ENCODE measurements around the gene AUH. TPM values are rescaled to one million over a fixed set of nuclear protein-coding genes. Genes with fewer than 3 reads are reported as not detected.

Gene AUH
- total RNA-seq, 1 experiment from 2014 or later: 21.7 TPM

DNA sequence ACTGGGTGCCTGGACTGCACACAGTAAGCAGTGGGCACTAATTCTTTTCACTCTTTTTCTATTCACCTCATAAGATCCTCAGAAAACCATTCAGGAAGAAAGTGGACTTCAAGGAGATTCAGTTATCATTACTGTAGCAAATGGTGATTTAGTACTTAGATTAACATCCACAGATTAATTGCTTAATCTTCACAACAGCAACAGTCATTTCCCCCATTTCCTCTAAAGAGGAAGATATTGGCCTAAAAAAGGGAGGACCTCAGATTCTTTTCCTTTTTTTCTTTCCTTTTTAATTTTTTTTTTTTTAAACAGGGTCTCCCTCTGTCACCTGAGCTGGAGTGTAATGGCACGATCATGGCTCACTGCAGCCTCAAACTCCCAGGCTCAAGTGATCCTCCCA lies 64.4 kb downstream of the AUH start:
- Histone ChIP-seq H4K8ac (replicated peaks; ENCODE audit: insufficient read length, low read depth, low read length) (no peak overlapping the region), H4K5ac (ENCODE audit: insufficient read length, low read depth, low read length) (no peak overlapping the region), H2BK20ac (ENCODE audit: low read depth, low read length, poor library complexity, severe bottlenecking) (no peak overlapping the region), H4K20me1 (ENCODE audit: control insufficient read depth, insufficient read depth, insufficient read length) (no peaks in the 10 kb centered on the region), H2BK12ac (ENCODE audit: insufficient read length, low read depth, low read length) (no peak overlapping the region), H3K9me3 (ENCODE audit: control insufficient read depth, low read depth, low read length) (no peaks in the 10 kb centered on the region), H3K4me1 (ENCODE audit: insufficient read depth, low read length) (no peaks in the 10 kb centered on the region), H2AFZ (ENCODE audit: low read length) (no peak overlapping the region), H3K27me3 (ENCODE audit: insufficient read depth, low read length) (no peaks in the 10 kb centered on the region), H2BK5ac (ENCODE audit: insufficient read length, low read length) (no peak overlapping the region), H3K23ac (ENCODE audit: insufficient read length, low read depth, low read length) (no peak overlapping the region), H3T11ph (ENCODE audit: low read length) (no peak overlapping the region), H3K4me2 (ENCODE audit: insufficient read depth, insufficient read length, low read length) (no peak overlapping the region), H2AK5ac (ENCODE audit: insufficient read length, low read length) (no peak overlapping the region), H3K18ac (ENCODE audit: insufficient read length, low read depth, low read length) (no peak overlapping the region), H3K23me2 (ENCODE audit: insufficient read length, low read depth, low read length, poor library complexity, severe bottlenecking) (peaks cover 3% of the 10 kb centered on the region), H2BK15ac (ENCODE audit: low read depth, low read length) (no peak overlapping the region), H3K14ac (ENCODE audit: insufficient read depth, low read length) (no peak overlapping the region), H2BK120ac (ENCODE audit: low read depth, low read length, poor library complexity, severe bottlenecking) (no peak overlapping the region), H3K4ac (ENCODE audit: low read depth, low read length) (no peak overlapping the region), H3K79me1 (ENCODE audit: insufficient read depth, low read depth, low read length, poor library complexity, severe bottlenecking) (no peaks in the 10 kb centered on the region), H3K79me2 (ENCODE audit: insufficient read depth, low read length) (no peaks in the 10 kb centered on the region), H3K27ac (ENCODE audit: insufficient read length, low read depth, low read length) (no peak overlapping the region), H3K56ac (ENCODE audit: insufficient read length, low read depth, low read length) (no peak overlapping the region), H4K91ac (ENCODE audit: insufficient read length, low read depth, low read length) (no peak overlapping the region), H3K9ac (ENCODE audit: extremely low read depth, insufficient read length, low read length) (no peak overlapping the region)
- no peaks in the 10 kb centered on the region for H3K9me3 Mint-ChIP-seq
- DNase-seq: no peak
- peaks cover 12 to 42% (median 19%) of the 10 kb centered on the region in 3 experiments; a peak in 5 of 7 replicates for H3K36me3 Mint-ChIP-seq (ENCODE audit: insufficient read depth in 1 of 3, low read depth in 3 of 3)
- peak overlapping the region in 2 of 3 experiments; percentile 31 to 56; a peak in 1 of 7 replicates for H3K27ac Mint-ChIP-seq
- no peak overlapping the region for H3K4me3 Mint-ChIP-seq
- 0 out of 4 replicates have a peak, but pooled peaks cover 0 to 2% of the 10 kb centered on the region in 2 experiments for H3K4me1 Mint-ChIP-seq
- H3K27me3 Mint-ChIP-seq (ENCODE audit: low read depth): no peaks in the 10 kb centered on the region
- WGBS (ENCODE audit: extremely low coverage, insufficient read length, low lambda C conversion rate): no CpG with 5 or more reads among the region's 1 CpG
- TF ChIP-seq, protein P1, sequence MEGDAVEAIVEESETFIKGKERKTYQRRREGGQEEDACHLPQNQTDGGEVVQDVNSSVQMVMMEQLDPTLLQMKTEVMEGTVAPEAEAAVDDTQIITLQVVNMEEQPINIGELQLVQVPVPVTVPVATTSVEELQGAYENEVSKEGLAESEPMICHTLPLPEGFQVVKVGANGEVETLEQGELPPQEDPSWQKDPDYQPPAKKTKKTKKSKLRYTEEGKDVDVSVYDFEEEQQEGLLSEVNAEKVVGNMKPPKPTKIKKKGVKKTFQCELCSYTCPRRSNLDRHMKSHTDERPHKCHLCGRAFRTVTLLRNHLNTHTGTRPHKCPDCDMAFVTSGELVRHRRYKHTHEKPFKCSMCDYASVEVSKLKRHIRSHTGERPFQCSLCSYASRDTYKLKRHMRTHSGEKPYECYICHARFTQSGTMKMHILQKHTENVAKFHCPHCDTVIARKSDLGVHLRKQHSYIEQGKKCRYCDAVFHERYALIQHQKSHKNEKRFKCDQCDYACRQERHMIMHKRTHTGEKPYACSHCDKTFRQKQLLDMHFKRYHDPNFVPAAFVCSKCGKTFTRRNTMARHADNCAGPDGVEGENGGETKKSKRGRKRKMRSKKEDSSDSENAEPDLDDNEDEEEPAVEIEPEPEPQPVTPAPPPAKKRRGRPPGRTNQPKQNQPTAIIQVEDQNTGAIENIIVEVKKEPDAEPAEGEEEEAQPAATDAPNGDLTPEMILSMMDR (conservative IDR thresholded peaks at IDR 0.05): no peak
